CD4-positive, alpha-beta T cell treated with Interferon alpha-2 for 1 hour (primary cell): Measurements from ENCODE around the gene IL15RA.
"Not testable (repeated sequence)": the region's sequence is repeated elsewhere in the genome, so short reads cannot be mapped to it uniquely, and the experiment has no call there.

Experiments used
- DNase-seq, 2 donors: peaks; one replicate each; pipeline ENCODE4 v3.0.0-alpha.2; 2020 to 2022

IL15RA gene

GRCh38 chr10:6005856-6006395 lies 28.6 kb upstream of the IL15RA start:
- no peak for DNase-seq

GRCh38 chr10:6005161-6005804 lies 27.9 kb upstream of the IL15RA start:
- not testable (repeated sequence) for DNase-seq

- DNase-seq = no peak
Measured at GRCh38 chr10:6002809-6003510, 25.6 kb upstream of the IL15RA start.

GRCh38 chr10:5999440-6000165 lies 22.3 kb upstream of the IL15RA start:
- DNase-seq = no peak

- no peak for DNase-seq
Measured at GRCh38 chr10:5996696-5997095, 19.4 kb upstream of the IL15RA start.

- DNase-seq = no peak
Measured at GRCh38 chr10:5992398-5992797, 15.1 kb upstream of the IL15RA start.

- DNase-seq = no peak
Measured at GRCh38 chr10:5991708-5992107, 14.4 kb upstream of the IL15RA start.

- no peak for DNase-seq
Measured at GRCh38 chr10:5989756-5990155, 12.4 kb upstream of the IL15RA start.

GRCh38 chr10:5988336-5988920 lies 11.1 kb upstream of the IL15RA start:
- DNase-seq = no peak

- no peak for DNase-seq
Measured at GRCh38 chr10:5987747-5988146, 10.4 kb upstream of the IL15RA start.

GRCh38 chr10:5985029-5985428 lies 7.7 kb upstream of the IL15RA start:
- DNase-seq = no peak

- no peak for DNase-seq
Measured at GRCh38 chr10:5983774-5984173, 6.4 kb upstream of the IL15RA start.

- no peak for DNase-seq
Measured at GRCh38 chr10:5981529-5981928, 4.2 kb upstream of the IL15RA start.

GRCh38 chr10:5978230-5978489 lies 817 bp upstream of the IL15RA start:
- DNase-seq = no peak

GRCh38 chr10:5976512-5977470 lies 552 bp downstream of the IL15RA start:
- peak; percentile 30 to 62 for DNase-seq

- peak; percentile 86 to 90 for DNase-seq
Measured at GRCh38 chr10:5975641-5976473, 1.5 kb downstream of the IL15RA start.

GRCh38 chr10:5973069-5973468 lies 4.3 kb downstream of the IL15RA start:
- no peak for DNase-seq

- DNase-seq = no peak
Measured at GRCh38 chr10:5971886-5972285, 5.5 kb downstream of the IL15RA start.

GRCh38 chr10:5971315-5971832 lies 6.0 kb downstream of the IL15RA start:
- peak; percentile 13 to 74 for DNase-seq

- DNase-seq = no peak
Measured at GRCh38 chr10:5970527-5970926, 6.8 kb downstream of the IL15RA start.

- no peak for DNase-seq
Measured at GRCh38 chr10:5970066-5970465, 7.3 kb downstream of the IL15RA start.
